VCaP (cell line): ENCODE results near the gene MALRD1.

Experiments used
- H3K27ac ChIP-seq: fragments of 450-650 bp; 2 replicates; pipeline ENCODE4 v1.5.1; 2017
- TF ChIP-seq, protein P1 (sequence below): fragments of 450-650 bp; conservative IDR thresholded peaks from 2 replicates; pipeline ENCODE4 v1.5.1; 2017; ENCODE audit warnings: mild to moderate bottlenecking, moderate library complexity

MALRD1 gene

DNA sequence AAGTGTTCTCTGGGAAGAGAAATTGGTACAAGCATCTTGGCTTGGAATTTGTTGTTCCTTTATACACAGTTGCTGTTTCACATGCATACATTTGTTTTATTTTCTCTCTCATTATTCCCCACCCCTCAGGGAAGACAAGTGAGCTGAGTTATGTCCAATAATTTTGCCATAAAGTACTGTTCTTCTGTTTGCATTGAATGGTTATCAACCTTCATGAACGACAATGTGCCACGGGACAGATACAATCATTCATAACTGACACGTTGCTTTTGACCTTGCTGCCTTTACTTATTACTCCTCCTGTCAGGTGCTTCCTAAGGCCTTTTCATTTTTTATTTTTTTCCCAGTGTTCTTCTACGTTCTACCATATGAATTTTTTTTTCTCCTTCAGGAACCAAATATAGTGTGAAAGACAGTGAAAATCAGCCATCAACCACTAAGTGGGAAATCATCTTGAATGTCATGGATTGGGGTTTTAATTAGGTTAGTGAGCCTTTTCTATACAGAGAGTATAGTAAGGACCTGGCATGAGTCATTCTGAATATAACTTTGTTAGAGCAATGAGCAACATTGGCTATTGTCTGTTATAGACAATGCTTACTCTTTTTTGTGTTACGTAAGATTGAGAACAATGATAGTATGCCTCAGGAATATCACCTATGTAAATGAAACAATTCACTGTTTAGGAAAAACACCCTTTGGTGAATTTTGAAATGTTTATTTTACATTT, 383.2 kb downstream of the MALRD1 start:
- TF ChIP-seq, protein P1, sequence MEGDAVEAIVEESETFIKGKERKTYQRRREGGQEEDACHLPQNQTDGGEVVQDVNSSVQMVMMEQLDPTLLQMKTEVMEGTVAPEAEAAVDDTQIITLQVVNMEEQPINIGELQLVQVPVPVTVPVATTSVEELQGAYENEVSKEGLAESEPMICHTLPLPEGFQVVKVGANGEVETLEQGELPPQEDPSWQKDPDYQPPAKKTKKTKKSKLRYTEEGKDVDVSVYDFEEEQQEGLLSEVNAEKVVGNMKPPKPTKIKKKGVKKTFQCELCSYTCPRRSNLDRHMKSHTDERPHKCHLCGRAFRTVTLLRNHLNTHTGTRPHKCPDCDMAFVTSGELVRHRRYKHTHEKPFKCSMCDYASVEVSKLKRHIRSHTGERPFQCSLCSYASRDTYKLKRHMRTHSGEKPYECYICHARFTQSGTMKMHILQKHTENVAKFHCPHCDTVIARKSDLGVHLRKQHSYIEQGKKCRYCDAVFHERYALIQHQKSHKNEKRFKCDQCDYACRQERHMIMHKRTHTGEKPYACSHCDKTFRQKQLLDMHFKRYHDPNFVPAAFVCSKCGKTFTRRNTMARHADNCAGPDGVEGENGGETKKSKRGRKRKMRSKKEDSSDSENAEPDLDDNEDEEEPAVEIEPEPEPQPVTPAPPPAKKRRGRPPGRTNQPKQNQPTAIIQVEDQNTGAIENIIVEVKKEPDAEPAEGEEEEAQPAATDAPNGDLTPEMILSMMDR, result no peak
- H3K27ac ChIP-seq, result no peak overlapping the region

DNA sequence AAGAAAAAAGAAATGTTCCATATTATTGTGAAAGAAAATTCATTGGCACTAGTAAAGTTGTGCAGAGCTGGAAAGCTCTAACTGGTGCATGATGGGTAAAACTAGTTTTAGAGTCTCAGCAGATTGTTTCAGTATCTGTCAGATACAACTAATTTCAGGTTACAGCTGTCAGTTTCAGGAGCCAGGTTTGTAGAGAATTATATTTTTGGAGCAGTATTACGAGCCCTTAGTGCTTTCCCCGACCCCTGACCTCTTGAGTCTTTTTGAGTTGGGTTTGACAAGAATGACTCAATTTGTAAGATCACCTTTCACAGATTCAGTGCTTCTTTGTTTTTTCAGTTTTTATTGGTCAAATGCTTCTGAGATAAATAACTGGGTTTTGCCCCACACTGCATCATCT, 401.3 kb downstream of the MALRD1 start:
- H3K27ac ChIP-seq, result no peak overlapping the region

DNA sequence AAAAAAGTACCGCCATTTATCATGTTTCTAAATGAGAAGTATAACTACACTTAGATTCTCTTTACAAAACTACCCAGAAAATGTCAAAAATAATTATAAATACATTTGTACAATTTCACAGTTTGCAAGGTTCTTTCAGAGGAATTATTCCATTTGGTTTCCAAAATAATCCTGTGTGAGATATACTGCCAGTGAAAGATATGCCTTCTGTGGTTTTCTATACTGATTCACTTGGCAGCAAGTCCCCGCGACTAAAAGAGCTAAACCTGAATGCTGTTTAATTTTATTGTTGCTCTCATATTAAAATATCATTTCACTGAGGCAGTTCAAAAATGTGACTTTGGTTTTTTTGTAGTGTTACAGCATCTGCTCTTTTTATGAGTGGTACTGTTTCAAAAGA, 402.8 kb downstream of the MALRD1 start:
- TF ChIP-seq, protein P1, result no peak
- no peak overlapping the region for H3K27ac ChIP-seq

More for the DNA sequence above, 401.3 kb downstream of the MALRD1 start:
- TF ChIP-seq, protein P1, result no peak

DNA sequence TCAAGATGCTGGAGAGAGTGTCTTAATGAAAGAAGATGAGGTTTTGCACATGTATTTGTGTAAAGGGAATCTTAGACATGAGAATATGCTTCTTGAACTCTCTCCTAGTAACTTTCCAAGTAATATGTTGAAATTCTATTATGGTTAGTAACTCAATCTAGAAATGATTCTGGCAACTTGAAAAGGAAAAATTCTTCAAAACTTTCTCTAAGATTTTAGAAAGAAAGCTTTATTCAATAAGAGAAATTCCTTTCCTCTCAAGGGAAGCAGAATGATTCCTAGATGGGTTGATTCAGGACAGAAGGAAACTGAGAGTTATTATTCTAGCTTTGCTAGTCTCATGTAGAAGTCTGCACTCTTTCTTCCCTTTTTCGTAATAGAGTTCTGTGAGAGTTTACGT, 403.3 kb downstream of the MALRD1 start:
- no peak overlapping the region for H3K27ac ChIP-seq
- TF ChIP-seq, protein P1, result no peak

DNA sequence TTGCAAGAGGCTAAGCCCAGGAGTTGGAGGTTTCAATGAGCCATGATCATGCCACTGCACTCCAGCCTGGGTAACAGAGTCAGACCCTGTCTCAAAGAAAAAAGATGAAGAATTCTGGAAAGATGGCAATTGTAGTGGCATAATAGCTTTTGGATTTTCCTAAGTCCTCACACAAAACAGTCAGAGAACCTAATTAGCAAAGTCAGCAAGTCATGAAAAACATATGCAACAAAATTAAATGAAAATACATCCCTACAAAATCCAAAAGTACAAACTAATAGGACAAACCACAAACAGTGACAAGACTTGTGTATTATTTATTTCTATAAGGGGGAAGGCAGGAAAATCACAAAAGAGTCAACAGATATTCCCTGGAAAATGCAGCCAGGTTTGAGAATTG, 405.4 kb downstream of the MALRD1 start:
- H3K27ac ChIP-seq, result no peak overlapping the region
- TF ChIP-seq, protein P1, result no peak

DNA sequence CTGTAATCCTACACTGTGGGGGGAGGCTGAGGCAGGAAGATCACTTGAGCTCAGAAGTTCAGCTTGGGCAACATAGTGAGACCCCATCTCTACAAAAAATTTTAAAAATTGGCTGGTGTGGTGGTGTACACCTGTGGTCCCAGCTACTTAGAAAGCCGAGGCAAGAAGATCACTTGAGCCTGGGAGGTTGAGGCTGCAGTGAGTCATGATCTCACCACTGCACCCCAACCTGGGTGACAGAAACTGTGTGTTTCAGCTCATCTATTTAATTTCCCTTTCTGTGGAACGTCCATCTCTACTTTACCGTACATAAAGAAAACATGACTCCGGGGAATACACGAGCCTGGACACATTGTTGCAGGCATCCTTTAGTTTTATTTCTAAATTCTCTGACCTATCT, 413.0 kb downstream of the MALRD1 start:
- TF ChIP-seq, protein P1, result no peak

DNA sequence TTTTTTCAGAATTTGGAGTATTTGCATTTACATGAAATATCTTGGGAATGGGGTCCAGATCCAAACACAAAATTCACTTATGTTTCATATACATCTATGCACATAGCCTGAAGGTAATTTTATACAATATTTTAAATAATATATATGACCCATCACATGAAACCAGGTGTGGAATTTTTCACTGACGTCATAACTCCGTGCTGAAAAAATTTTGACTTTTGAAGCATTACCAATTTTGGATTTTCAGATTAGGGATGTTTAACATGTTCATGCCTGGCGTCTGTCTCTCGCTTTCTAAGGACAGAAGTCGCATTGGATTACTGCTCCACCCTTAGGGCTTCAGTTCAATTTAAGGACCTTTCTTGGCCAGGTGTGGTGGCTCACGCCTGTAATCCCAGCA, 418.1 kb downstream of the MALRD1 start:
- TF ChIP-seq, protein P1, result no peak

More for the DNA sequence above, 413.0 kb downstream of the MALRD1 start:
- H3K27ac ChIP-seq, result no peak overlapping the region

More for the DNA sequence above, 418.1 kb downstream of the MALRD1 start:
- no peak overlapping the region for H3K27ac ChIP-seq
